ENCODE measurements around the gene CRYGA.
"Not testable (repeated sequence)": the region's sequence is repeated elsewhere in the genome, so short reads cannot be mapped to it uniquely, and the experiment has no call there.

Gene CRYGA

GRCh38 chr2:208122248-208122647 is 41.1 kb downstream of the CRYGA start:
- DNase-seq (ENCODE audit: low spot score): no peak
- CTCF ChIA-PET: no interaction called here
- POLR2A ChIA-PET (ENCODE audit: low non-redundant PET): no interaction called here
- no peak overlapping the region for H3K27ac ChIP-seq
- TF ChIP-seq, protein P1, sequence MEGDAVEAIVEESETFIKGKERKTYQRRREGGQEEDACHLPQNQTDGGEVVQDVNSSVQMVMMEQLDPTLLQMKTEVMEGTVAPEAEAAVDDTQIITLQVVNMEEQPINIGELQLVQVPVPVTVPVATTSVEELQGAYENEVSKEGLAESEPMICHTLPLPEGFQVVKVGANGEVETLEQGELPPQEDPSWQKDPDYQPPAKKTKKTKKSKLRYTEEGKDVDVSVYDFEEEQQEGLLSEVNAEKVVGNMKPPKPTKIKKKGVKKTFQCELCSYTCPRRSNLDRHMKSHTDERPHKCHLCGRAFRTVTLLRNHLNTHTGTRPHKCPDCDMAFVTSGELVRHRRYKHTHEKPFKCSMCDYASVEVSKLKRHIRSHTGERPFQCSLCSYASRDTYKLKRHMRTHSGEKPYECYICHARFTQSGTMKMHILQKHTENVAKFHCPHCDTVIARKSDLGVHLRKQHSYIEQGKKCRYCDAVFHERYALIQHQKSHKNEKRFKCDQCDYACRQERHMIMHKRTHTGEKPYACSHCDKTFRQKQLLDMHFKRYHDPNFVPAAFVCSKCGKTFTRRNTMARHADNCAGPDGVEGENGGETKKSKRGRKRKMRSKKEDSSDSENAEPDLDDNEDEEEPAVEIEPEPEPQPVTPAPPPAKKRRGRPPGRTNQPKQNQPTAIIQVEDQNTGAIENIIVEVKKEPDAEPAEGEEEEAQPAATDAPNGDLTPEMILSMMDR (conservative IDR thresholded peaks at IDR 0.05; ENCODE audit: low read depth): no peak

DNA sequence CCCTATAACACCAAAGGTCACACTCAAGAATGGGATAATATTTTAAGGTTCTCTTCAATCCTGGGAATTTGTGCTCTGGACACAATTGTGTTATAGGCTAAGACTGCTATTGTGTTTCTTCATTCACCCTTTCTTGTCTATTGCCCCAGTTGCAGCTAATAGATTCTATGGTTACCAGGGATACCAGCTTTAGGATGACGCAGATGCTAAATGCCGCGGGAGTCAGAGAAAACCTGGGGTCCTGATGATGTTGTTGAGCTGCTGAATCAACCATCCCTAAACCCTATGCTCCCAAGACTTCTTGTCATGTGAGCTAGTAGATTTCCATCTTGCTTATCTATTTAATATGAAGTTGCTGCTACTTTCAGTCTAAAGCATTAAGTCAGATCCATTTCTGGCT is 44.5 kb downstream of the CRYGA start:
- ChIA-PET POLR2A (ENCODE audit: low non-redundant PET) (no interaction called here), CTCF (no interaction called here)
- TF ChIP-seq, protein P1 (conservative IDR thresholded peaks at IDR 0.05; ENCODE audit: low read depth): no peak
- no peak for DNase-seq (ENCODE audit: low spot score)
- H3K27ac ChIP-seq: no peak overlapping the region

DNA sequence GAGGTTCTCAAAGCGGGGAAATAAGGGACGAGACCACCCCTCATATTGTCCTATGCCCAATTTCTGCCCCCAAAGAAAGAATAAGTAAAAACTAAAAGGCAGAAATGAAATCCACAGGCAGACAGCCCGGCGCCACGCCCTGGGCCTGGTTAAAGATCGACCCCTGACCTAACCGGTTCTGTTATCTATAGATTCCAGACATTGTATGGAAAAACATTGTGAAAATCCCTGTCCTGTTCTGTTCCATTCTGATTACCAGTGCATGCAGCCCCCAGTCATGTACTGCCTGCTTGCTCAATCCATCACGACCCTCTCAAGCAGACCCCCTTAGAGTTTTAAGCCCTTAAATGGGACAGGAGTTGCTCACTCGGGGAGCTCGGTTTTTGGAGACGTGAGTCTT is 46.0 kb downstream of the CRYGA start:
- POLR2A ChIA-PET (ENCODE audit: low non-redundant PET): not testable (repeated sequence)

GRCh38 chr2:208112969-208113368 is 50.4 kb downstream of the CRYGA start:
- POLR2A ChIA-PET (ENCODE audit: low non-redundant PET): no interaction called here
- TF ChIP-seq, protein P1 (conservative IDR thresholded peaks at IDR 0.05; ENCODE audit: low read depth): no peak
- H3K27ac ChIP-seq: no peak overlapping the region

More for the DNA sequence above, 46.0 kb downstream of the CRYGA start:
- CTCF ChIA-PET; DNase-seq (ENCODE audit: low spot score); H3K27ac ChIP-seq: not testable (repeated sequence)

GRCh38 chr2:208112273-208112745 is 51.1 kb downstream of the CRYGA start:
- CTCF ChIA-PET; POLR2A ChIA-PET (ENCODE audit: low non-redundant PET); H3K27ac ChIP-seq; DNase-seq (ENCODE audit: low spot score): not testable (repeated sequence)

More at GRCh38 chr2:208112969-208113368, 50.4 kb downstream of the CRYGA start:
- DNase-seq (ENCODE audit: low spot score): no peak
- CTCF ChIA-PET: no interaction called here
